GM19240 (cell line): ENCODE measurements around the gene DGKI.

ENCODE experiments used
- DNase-seq: peaks from one replicate; pipeline ENCODE4 v3.0.0; 2011; ENCODE audit warnings: low spot score; ENCODE audit not compliant: insufficient read length

Gene DGKI

GRCh38 chr7:137546009-137546408 is 300.8 kb downstream of the DGKI start:
- no peak for DNase-seq

DNA sequence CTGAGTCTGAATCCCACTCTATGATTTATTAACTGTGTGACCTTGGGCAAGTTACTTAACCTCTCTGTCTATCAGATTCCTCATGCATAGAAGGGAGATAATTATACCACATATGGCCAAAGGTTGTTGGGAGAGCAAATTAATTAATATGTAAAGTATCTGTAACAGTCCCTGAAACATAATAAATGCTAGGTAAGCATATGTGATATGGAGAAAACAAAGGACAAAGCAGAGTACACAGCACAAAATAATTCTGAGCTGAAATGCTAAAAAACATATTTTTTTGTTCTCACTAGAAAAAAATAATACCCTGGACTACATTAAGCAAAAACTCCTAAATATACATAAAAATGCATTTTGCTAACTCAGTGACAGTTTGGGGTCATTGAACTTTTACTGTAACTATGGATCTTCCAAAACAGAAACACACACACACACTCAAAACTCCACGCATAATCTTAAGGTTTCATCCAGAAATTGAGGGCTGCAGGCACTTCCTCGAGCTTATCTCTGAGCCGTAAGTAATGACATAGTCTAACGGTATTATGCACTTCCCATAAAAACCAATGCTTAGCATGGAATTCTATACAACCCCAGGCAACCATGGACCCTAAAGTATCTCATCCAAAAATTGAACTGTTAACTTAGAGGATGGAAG is 301.6 kb downstream of the DGKI start:
- no peak for DNase-seq

DNA sequence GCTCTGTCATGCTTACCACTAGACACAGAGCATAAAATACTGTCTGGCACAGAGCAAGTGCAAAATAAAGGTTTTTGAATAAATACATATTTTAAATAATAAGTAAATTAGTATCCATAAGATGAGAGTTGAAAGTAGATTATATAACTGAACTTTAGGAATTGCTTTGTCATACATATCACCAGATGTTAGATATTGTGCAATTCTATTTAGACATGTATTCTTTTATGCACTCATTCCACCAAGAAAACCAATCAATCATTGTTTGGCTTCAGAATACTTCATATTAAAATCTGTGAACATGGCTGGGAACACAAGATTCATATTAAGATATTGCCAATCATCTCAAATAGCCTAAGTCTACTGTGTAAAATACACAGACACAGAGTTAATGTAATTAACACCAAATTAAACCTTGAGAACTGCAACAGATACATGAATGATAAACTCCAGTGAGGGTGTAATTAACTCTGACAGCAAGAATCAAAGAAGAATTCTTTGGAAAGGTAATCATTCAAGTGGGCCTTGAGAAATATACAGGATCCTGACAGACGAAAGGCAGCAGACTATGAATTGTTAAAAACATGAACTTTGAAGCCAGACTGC is 302.2 kb downstream of the DGKI start:
- no peak for DNase-seq

DNA sequence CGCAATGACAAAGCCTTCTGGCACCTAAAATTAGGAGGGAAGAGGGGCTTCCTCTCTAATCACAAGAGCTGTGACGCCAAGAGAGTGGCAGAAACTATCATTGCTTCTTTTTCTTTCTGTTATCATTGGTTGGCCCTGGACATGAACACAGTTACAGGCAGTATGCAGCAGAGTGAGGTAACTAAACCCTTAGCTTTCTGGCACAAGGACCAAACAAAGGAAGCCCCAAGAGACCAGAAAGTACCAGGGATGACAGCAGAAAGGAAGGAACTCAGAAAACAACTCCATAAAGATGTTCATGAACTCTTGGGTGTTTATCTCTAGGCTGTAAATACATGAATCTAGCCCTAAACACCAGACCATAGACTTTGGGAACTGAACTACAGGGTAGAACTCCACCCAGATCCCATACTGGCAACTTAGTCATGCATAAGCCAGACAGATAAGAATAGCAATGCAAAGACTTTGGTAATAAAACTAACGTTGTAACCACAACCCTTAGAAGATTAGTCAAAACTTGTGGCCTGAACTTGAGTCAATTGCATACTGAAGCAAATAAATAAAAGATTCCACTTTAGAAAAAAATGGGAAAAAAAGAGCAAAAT is 307.6 kb downstream of the DGKI start:
- no peak for DNase-seq

- DNase-seq: no peak
Observed at GRCh38 chr7:137538361-137538762, 308.4 kb downstream of the DGKI start.

DNA sequence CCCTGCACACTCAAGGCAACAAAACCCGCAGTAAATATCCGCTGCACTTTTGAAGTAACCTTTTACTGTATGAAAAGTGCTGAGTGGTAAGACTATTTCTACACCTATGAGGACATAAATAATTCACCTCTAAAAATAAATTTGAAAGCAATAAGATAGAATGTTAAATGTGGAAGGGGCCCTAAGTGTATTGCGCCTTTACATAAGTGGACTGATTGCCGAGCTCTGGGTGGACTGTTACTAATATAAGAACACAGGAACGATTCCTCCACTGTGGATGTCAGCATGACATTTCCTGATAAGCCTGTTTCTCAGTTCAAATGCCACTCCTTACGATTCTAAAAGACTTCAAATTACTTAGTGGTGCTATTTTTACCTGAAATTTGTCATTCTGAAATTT is 311.2 kb downstream of the DGKI start:
- no peak for DNase-seq

DNA sequence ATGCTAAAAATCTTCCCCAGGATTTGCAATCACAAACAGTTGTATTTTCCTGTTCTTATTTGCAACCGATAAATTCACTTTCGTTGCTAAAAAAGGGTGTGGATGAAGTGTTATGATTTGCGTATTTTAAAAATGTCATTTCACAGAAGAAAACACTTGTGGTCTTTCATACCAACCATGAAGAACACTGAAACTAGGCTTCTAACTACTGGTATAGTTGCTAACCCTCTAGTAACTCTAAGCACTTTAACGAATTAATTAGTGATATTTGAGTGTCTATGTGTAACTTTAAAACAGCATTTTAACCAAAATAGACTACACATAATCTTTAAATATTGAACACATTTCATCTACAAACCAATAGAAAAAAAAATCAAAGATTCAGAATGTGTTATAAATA is 315.1 kb downstream of the DGKI start:
- no peak for DNase-seq

DNA sequence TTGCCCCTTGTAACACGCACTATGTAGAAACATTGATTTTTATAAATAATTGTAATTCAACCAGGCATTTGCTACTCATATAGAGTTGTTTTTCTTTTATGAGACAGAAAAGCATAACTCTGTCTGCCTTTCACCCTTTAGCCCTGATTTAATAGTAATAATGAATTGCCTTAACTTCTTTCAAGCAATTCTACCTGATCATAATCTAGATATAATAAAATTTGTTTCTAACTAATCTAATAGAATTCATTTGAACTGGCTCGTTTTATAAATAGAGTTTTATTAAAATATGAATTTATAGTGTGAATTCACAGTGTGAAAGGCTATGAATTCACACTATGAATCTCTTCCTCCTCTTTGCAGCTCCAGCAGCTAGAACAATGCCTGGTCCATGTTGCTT is 319.1 kb downstream of the DGKI start:
- no peak for DNase-seq

DNA sequence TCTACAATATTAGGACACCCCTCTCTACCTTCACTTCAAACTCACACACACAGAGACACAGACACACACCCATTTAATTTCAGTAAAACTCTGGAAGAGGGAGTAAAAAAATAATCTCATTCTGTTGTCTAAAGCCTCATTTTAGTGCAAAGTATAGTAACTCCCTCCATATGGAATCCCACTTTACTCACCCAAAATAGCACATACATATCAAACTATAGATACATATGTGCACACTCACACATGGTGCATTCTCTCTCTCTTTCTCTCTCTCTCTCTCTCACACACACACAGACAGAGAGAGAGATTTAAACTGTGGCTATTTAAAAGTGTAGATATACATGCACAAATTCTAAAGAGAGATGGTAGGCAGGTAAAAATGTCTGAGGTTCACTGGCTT is 323.6 kb downstream of the DGKI start:
- no peak for DNase-seq

DNA sequence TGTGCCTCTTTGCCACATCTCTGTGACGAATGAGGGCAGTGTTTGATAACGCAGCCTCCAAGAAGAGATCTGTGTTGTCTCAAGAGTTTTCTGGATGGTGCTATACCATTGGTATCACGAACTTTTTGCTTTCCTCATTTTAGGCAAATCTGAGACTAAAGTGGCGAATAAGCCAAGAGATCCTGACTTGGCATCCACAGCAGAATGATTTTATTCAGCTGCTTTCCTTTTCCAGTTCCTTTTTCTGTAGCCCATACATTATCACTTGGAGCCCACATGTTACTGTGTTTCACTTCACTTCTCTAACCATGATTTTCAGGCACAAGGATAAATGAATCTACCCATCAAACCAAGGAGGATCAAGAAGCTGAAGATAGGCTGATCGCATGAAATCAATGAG is 325.3 kb downstream of the DGKI start:
- DNase-seq: no peak

DNA sequence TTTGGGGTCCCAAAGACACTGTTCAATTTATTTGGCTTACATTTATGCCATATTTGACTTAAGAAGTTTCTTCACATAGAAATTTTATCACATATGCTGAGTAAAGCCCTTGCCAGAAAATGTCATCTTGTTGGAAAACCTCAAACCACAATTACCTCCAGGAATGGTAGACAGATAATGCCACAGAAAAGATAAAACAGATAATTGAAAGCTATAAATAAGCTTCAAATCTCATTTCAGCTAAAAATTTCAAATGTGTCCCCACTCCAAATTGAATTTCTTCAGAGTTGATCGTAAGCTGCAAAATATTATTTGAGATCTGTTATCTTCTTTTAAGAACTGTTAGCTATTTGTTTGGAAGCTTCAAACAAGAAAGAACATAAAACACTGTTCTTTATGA is 326.8 kb downstream of the DGKI start:
- no peak for DNase-seq

DNA sequence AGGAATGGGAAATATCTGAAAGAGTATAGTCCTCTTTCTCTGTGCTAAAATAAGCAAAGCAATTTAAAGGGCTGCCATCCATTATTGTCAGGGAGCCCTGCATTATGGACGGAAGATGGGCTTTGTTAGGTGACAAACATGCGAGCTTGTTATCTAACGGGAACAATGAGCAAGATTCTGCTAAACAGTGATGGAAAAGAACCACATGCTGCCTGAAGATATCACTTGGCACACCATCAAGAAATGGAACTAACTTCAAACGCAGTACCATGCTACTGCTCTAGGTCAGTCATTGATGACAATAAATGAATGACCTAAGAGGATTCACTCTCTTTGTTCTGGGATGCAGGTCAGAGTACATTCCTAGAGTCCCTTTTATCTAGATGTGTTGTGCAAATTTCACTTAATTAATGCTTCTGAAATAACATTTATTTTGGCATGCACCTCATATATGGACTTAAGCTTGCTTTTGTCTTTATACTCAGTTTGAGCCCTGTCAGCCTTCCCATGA is 327.5 kb downstream of the DGKI start:
- no peak for DNase-seq

- no peak for DNase-seq
Observed at GRCh38 chr7:137513091-137513490, 333.7 kb downstream of the DGKI start.

- no peak for DNase-seq
Observed at GRCh38 chr7:137507096-137507495, 339.7 kb downstream of the DGKI start.

DNA sequence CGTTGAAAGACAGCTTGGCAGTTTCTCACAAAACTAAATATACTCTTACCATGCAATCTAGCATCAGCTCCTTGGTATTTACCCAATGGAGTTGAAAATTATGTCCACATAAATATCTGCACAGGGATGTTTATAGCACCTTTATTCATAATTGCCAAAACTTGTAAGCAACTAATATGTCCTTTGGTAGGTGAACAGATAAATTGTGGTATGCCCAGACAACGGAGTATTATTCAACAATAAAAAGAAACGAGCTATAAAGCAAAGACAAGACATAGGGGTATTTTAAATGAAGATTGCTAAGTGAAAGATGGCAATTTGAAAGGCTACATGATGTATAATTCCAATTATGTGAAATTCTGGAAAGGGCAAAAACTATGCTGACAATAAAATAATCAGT is 340.7 kb downstream of the DGKI start:
- no peak for DNase-seq

GRCh38 chr7:137501562-137501961 is 345.2 kb downstream of the DGKI start:
- no peak for DNase-seq

GRCh38 chr7:137492889-137493288 is 353.9 kb downstream of the DGKI start:
- DNase-seq: no peak

DNA sequence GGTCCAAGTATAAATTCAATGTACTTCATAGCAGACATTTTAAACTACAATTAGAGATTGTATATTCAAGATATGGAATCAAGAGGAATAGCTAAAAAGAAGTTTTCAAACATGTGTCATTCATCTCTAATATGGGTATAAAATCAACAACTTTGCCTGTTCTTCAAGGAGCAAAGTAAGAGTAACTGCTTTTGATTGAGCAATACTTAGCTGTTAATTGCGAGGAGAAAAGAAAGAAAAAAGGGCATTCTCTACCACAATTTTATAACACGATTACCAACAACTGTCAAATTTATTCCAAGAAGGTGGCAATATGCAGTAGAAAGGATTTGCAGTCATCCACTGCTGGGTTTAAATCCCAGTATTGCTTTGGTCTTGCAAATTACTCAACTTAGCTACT is 356.9 kb downstream of the DGKI start:
- no peak for DNase-seq

DNA sequence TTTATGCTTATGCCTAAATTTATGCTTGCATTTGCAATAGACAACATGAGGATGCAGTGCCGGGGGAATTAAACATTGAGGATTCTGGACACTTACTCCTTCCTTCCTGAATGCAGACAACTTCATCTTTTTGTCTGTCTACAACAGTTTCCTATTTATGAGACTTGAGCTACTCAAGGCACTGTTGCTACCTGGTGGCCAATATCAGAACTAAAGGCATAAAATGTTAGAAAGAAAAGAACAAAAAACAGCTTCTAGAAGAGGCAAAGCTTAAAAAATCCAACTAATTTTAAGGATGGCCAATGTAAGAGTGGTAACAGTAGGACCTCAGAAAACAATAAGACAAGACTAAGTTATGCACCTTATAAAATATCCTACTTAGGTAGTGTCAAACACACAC is 358.7 kb downstream of the DGKI start:
- no peak for DNase-seq

DNA sequence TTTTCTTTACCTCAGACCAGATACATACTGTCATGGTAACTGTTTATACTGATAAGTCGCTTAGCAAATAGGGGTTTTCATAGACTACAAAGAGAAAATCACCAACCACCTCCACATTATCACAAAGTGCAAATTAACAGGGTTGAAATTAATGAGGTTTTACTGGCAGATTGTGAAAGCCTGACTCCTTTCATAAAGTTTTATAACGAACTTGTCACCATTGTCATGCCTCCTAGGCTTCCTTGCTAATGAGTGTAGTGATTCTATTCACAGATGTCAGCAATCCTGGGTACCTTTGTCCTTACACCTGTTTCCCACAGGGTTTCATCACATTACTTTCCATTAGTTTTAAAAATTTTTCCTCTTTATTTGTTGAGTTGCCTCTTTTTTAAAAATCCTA is 361.0 kb downstream of the DGKI start:
- DNase-seq: no peak

- DNase-seq: no peak
Observed at GRCh38 chr7:137484326-137484725, 362.4 kb downstream of the DGKI start.

DNA sequence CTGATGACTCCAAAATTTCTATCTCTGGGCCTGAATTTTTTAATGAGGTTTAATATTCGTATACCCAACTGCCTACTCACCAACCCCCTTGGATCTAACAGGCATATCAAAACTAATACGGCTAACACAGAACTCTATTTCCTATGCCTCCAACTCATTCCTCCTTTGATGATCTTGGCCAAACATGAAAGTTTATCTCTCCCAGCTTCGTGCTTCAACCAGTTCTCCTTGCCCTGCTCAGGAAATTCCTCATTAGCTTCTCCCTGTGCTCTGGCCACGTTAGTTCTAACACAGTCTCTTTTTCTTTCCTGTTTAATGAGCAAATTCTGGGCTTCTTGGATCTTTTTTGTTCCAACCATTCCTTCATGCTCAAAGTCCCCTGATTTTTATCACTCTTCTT is 364.3 kb downstream of the DGKI start:
- no peak for DNase-seq

GRCh38 chr7:137480824-137481365 is 365.9 kb downstream of the DGKI start:
- DNase-seq: no peak
